SU-DHL-6 (cell line): ENCODE data around the gene KDELR1.

Experiments
- EZH2phosphoT487 ChIP-seq: fragments of 200-600 bp; sonication (generic), shearing (Covaris generic); conservative IDR thresholded peaks from 2 replicates; pipeline ENCODE4 v1.6.1; 2018; ENCODE audit warnings: mild to moderate bottlenecking, antibody characterized with exemption, low read length, moderate library complexity, mixed read lengths
- TF ChIP-seq, protein P1 (sequence below): fragments of 200-600 bp; sonication (generic); IDR thresholded peaks from one replicate; pipeline ENCODE4 v1.5.1; 2017; ENCODE audit warnings: antibody characterized with exemption, mild to moderate bottlenecking, low read length, moderate library complexity; ENCODE audit not compliant: insufficient read depth, poor library complexity, severe bottlenecking

DNA sequence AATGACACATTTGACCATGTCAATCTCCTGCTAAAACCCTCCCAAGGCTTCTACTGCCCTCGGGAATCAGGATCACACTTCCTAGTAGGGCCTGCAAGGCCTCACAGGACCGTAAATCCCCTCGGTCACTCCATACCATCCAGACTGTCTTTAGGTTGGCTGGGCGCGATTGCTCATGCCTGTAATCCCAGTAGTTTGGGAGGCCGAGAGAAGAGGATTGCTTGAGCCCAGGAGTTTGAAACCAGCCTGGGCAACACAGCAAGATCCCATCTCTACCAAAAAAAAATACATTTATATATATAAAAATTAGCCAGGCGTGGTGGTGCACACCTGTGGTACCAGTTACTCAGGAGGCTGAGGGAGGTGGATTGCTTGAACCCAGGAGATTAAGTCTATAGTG, 42.6 kb downstream of the KDELR1 start:
- TF ChIP-seq, protein P1, sequence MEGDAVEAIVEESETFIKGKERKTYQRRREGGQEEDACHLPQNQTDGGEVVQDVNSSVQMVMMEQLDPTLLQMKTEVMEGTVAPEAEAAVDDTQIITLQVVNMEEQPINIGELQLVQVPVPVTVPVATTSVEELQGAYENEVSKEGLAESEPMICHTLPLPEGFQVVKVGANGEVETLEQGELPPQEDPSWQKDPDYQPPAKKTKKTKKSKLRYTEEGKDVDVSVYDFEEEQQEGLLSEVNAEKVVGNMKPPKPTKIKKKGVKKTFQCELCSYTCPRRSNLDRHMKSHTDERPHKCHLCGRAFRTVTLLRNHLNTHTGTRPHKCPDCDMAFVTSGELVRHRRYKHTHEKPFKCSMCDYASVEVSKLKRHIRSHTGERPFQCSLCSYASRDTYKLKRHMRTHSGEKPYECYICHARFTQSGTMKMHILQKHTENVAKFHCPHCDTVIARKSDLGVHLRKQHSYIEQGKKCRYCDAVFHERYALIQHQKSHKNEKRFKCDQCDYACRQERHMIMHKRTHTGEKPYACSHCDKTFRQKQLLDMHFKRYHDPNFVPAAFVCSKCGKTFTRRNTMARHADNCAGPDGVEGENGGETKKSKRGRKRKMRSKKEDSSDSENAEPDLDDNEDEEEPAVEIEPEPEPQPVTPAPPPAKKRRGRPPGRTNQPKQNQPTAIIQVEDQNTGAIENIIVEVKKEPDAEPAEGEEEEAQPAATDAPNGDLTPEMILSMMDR, result no peak
- no peak for TF ChIP-seq EZH2phosphoT487
